ENCODE data around the gene CFAP45. TPM values are rescaled to one million over a fixed set of nuclear protein-coding genes. Genes with fewer than 3 reads are reported as not detected.

CFAP45 gene
- total and polyA plus RNA-seq, 2 of the 8 experiments (the other 6 are each of a cell fraction or from before 2014, with no cell fraction given), result 0.05 TPM; not detected in 1

DNA sequence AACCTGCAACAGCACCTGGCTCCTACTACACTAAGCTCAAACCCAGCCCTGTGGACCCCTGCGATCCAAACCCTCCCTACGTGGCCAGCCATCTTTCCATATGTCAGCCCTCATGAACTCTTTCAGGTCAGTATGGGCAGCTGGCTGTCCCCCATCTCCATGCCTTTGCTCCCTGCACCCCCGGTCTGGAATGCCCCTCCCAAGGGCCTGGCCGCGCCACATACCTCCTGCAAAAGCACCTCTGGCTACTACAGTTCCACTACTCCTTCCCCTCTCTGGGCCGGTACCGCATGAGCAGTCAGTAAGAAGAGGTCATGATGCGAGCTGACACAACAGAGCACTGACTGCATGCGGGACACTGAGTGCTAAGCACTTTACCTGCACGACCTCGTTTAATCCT lies 35.3 kb upstream of the CFAP45 start:
- Histone ChIP-seq H3K4me2 (ENCODE audit: insufficient read depth in 1 of 2, low read depth in 2 of 2, low read length in 2 of 2) (no peak overlapping the region), H3K79me2 (ENCODE audit: control insufficient read depth in 1 of 2, insufficient read depth in 2 of 2, low read length in 2 of 2) (no peaks in the 10 kb centered on the region), H2BK5ac (ENCODE audit: low read depth, low read length) (no peak overlapping the region), H4K5ac (ENCODE audit: insufficient read length, low read depth, low read length) (no peak overlapping the region), H3K4me1 (replicated peaks in 1 of 4; ENCODE audit: control insufficient read depth in 3 of 4, insufficient read depth in 4 of 4, low read length in 3 of 4) (peaks cover 0 to 12% (median 7%) of the 10 kb centered on the region in 4 experiments; a peak in 6 of 7 replicates), H2BK12ac (ENCODE audit: low read depth, low read length) (no peak overlapping the region), H3K27me3 (replicated peaks in 1 of 4; ENCODE audit: control insufficient read depth in 3 of 4, extremely low read depth in 1 of 4, insufficient read depth in 3 of 4, low read length in 3 of 4) (no peaks in the 10 kb centered on the region), H3K79me1 (ENCODE audit: low read depth, low read length) (no peaks in the 10 kb centered on the region), H3K18ac (ENCODE audit: extremely low read depth, low read length) (no peak overlapping the region), H4K8ac (ENCODE audit: extremely low read depth, insufficient read depth, low read length) (no peak overlapping the region), H3K4ac (replicated peaks; ENCODE audit: insufficient read length, low read depth, low read length) (no peak overlapping the region), H3K36me3 (ENCODE audit: control insufficient read depth in 2 of 4, insufficient read depth in 4 of 4, low read length in 3 of 4) (peaks cover 3 to 21% (median 17%) of the 10 kb centered on the region in 4 experiments; a peak in 6 of 8 replicates), H3K27ac (ENCODE audit: low read depth, low read length) (no peak overlapping the region), H3K4me3 (ENCODE audit: extremely low read depth in 1 of 4, insufficient read depth in 2 of 4, low read depth in 3 of 4, low read length in 4 of 4) (no peak overlapping the region), H4K91ac (replicated peaks; ENCODE audit: insufficient read length, low read length) (no peak overlapping the region), H3K14ac (ENCODE audit: insufficient read length) (no peak overlapping the region), H2BK20ac (ENCODE audit: low read length) (no peak overlapping the region), H3K9ac (replicated peaks in 1 of 4; ENCODE audit: extremely low read depth in 1 of 4, low read depth in 3 of 4, low read length in 3 of 4) (no peak overlapping the region), H4K20me1 (replicated peaks in 1 of 2; ENCODE audit: control insufficient read depth in 1 of 2, insufficient read depth in 2 of 2, low read length in 2 of 2) (peaks cover 0 to 3% of the 10 kb centered on the region in 2 experiments), H2AK5ac (ENCODE audit: low read depth, low read length) (no peak overlapping the region), H3K9me3 (ENCODE audit: insufficient read depth in 2 of 2, low read depth in 1 of 2, low read length in 1 of 2) (no peaks in the 10 kb centered on the region), H3K23me2 (ENCODE audit: low read depth, low read length) (no peaks in the 10 kb centered on the region), H2AFZ (ENCODE audit: low read length) (no peak overlapping the region), H2BK120ac (replicated peaks; ENCODE audit: low read depth, low read length) (no peak overlapping the region), H3K56ac (replicated peaks; ENCODE audit: insufficient read length, low read depth, low read length) (no peak overlapping the region), H3K23ac (ENCODE audit: insufficient read length) (no peak overlapping the region), H2BK15ac (ENCODE audit: low read length) (no peak overlapping the region)
- FAIRE-seq, result no peak
- WGBS, 2 experiments (ENCODE audit: extremely low coverage in 1 of 2, insufficient coverage in 1 of 2, insufficient read length in 1 of 2, insufficient replicate concordance in 2 of 2, low coverage in 1 of 2, low lambda C conversion rate in 2 of 2, missing lambda C conversion rate in 1 of 2), result 94% methylated on average over 11 of the region's 11 CpGs; no CpG with 5 or more reads in 1 of the 2 experiments
- TF ChIP-seq, protein P1, sequence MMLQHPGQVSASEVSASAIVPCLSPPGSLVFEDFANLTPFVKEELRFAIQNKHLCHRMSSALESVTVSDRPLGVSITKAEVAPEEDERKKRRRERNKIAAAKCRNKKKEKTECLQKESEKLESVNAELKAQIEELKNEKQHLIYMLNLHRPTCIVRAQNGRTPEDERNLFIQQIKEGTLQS (IDR thresholded peaks at IDR 0.05; ENCODE audit: insufficient read depth, low read depth, low read length), result no peak
- TF ChIP-seq ASH2L (IDR thresholded peaks at IDR 0.05; ENCODE audit: low read length) (no peak), TAF1 (IDR thresholded peaks at IDR 0.05; ENCODE audit: low read depth, low read length) (no peak), TBP (IDR thresholded peaks at IDR 0.05; ENCODE audit: low read depth, low read length) (no peak), BRCA1 (IDR thresholded peaks at IDR 0.05; ENCODE audit: low read depth, low read length) (no peak), TEAD4 (IDR thresholded peaks at IDR 0.05; ENCODE audit: low read depth, low read length) (no peak), NANOG (IDR thresholded peaks at IDR 0.05; ENCODE audit: insufficient read depth, low read depth, low read length, poor library complexity, severe bottlenecking) (no peak), RFX5 (IDR thresholded peaks at IDR 0.05; ENCODE audit: borderline replicate concordance, low read depth, low read length) (no peak), SP1 (IDR thresholded peaks at IDR 0.05; ENCODE audit: low read depth, low read length) (no peak), YY1 (IDR thresholded peaks at IDR 0.05; ENCODE audit: low read depth, low read length) (no peak), RAD21 (IDR thresholded peaks at IDR 0.05 in 1 of 2, conservative IDR thresholded peaks at IDR 0.05 in 1 of 2; ENCODE audit: low read depth in 2 of 2, low read length in 2 of 2) (no peak), CHD2 (IDR thresholded peaks at IDR 0.05; ENCODE audit: low read length) (no peak), JUN (IDR thresholded peaks at IDR 0.05; ENCODE audit: low read depth, low read length) (no peak), EZH2 (IDR thresholded peaks at IDR 0.05; ENCODE audit: low read depth, low read length, severe bottlenecking) (no peak)
- DNase-seq (ENCODE audit: low read depth in 1 of 2, low spot score in 2 of 2), result no peak
- CTCF ChIA-PET (ENCODE audit: partially characterized antibody), result interaction anchor here (0.7 to 35.5 kb wide), 17 partner anchors 10 to 144 kb away, joined by 3 to 696 read pairs (median 8); partner anchors contain the start of genes FCRL6, IGSF9, SLAMF9 and TAGLN2
- POLR2A ChIA-PET (ENCODE audit: partially characterized antibody), result interaction anchor here (1.3 to 4.6 kb wide), 2 partner anchors 10 kb away, joined by 3 to 19 read pairs; partner anchors contain the start of genes IGSF9 and TAGLN2

Measured in H1 (cell line).